HT1080 (cell line): Measurements from ENCODE around the gene SMAP1. TPM values are rescaled to one million over a fixed set of nuclear protein-coding genes. Genes with fewer than 3 reads are reported as not detected.

Experiments used
- DNase-seq: peaks from one replicate; pipeline ENCODE4 v3.0.0-alpha.2; 2015; ENCODE audit warnings: low read depth
- polyA plus RNA-seq, 2 experiments: library from polyadenylated mRNA; depleted of rRNA; stranded (reverse); fragments of >200 nt; gene quantifications; 2 replicates each; pipeline ENCODE4 v1.2.3, GENCODE V29; 2015
- total RNA-seq: library from RNA; depleted of rRNA; stranded (reverse); fragments of >200 nt; shearing (Covaris generic); gene quantifications from 2 replicates; pipeline ENCODE4 v1.2.3, GENCODE V29; 2014; rRNA removed

Gene SMAP1
- 19.2 and 33.3 TPM in 2 replicates for total RNA-seq
- polyA plus RNA-seq (2015; cell fraction: cytosol; rRNA removed) = 29.2 and 34.8 TPM in 2 replicates
- 24.7 and 25.2 TPM in 2 replicates for polyA plus RNA-seq (2015; cell fraction: nucleus; rRNA removed)

- peak; percentile 89 for DNase-seq
Measured at GRCh38 chr6:70667711-70668498, at the start of gene SMAP1. TSS of gene SMAP1 (plus strand) at chr6:70667883. CDS start at chr6:70668024, 141 bp downstream.

GRCh38 chr6:70620746-70621145 lies 46.9 kb upstream of the SMAP1 start:
- no peak for DNase-seq

GRCh38 chr6:70622461-70622860 lies 45.2 kb upstream of the SMAP1 start:
- no peak for DNase-seq

- DNase-seq = no peak
Measured at GRCh38 chr6:70625436-70625835, 42.2 kb upstream of the SMAP1 start.

- DNase-seq = no peak
Measured at GRCh38 chr6:70627500-70628254, 40.0 kb upstream of the SMAP1 start.

- DNase-seq = no peak
Measured at GRCh38 chr6:70629929-70630328, 37.8 kb upstream of the SMAP1 start.

- no peak for DNase-seq
Measured at GRCh38 chr6:70633870-70634269, 33.8 kb upstream of the SMAP1 start.

GRCh38 chr6:70636596-70636995 lies 31.1 kb upstream of the SMAP1 start:
- no peak for DNase-seq

GRCh38 chr6:70638468-70638867 lies 29.2 kb upstream of the SMAP1 start:
- DNase-seq = no peak

GRCh38 chr6:70651326-70651905 lies 16.3 kb upstream of the SMAP1 start:
- peak; percentile 17 for DNase-seq

- DNase-seq = no peak
Measured at GRCh38 chr6:70652216-70652615, 15.5 kb upstream of the SMAP1 start.

- no peak for DNase-seq
Measured at GRCh38 chr6:70657706-70658105, 10.0 kb upstream of the SMAP1 start.

GRCh38 chr6:70663881-70664466 lies 3.7 kb upstream of the SMAP1 start:
- DNase-seq = no peak

GRCh38 chr6:70666706-70667105 lies 977 bp upstream of the SMAP1 start:
- no peak for DNase-seq

GRCh38 chr6:70667256-70667710 lies 400 bp upstream of the SMAP1 start:
- DNase-seq = no peak

- DNase-seq = no peak
Measured at GRCh38 chr6:70668499-70668812, 773 bp downstream of the SMAP1 start.

GRCh38 chr6:70669133-70669532 lies 1.4 kb downstream of the SMAP1 start:
- DNase-seq = no peak

GRCh38 chr6:70672549-70672948 lies 4.9 kb downstream of the SMAP1 start:
- DNase-seq = no peak

GRCh38 chr6:70673054-70673453 lies 5.4 kb downstream of the SMAP1 start:
- DNase-seq = no peak

- peak; percentile 20 for DNase-seq
Measured at GRCh38 chr6:70673601-70674000, 5.9 kb downstream of the SMAP1 start.

GRCh38 chr6:70675822-70676221 lies 8.1 kb downstream of the SMAP1 start:
- no peak for DNase-seq

GRCh38 chr6:70676821-70677220 lies 9.1 kb downstream of the SMAP1 start:
- DNase-seq = no peak
